ENCODE measurements around the gene MAP4K3. TPM values are rescaled to one million over a fixed set of nuclear protein-coding genes. Genes with fewer than 3 reads are reported as not detected.

The MAP4K3 gene
- total and polyA plus RNA-seq, 8 donors, result 8.2 to 23.1 (median 16.3) TPM

DNA sequence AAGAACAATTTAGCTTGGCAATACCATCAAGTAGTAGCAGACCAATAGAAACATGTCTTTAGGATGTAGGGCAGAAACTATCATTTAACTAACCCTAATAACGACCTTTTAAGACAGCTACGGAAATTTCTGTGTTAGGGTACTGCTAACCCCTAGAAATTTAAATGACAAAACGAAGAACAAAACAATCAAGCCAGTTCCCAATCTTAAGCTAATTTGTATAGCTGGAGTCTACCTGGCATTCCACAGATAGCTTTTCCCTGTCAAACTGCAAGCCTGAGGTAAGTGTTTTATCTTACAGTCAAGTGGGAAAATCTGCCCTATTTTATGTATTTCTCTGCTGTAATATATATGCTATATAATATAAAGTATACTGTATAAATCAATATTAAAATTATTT is 155.7 kb downstream of the MAP4K3 start:
- intact Hi-C loops (cut with DNase I), result no loop called here

GRCh38 chr2:39275016-39275415 is 162.1 kb downstream of the MAP4K3 start:
- Histone ChIP-seq H3K36me3 (peaks cover 0 to 50% (median 12%) of the 10 kb centered on the region in 3 donors), H3K27ac (no peak overlapping the region), H3K4me3 (no peak overlapping the region), H3K27me3 (no peaks in the 10 kb centered on the region), H3K4me1 (no peaks in the 10 kb centered on the region), H3K9me3 (no peaks in the 10 kb centered on the region)
- ATAC-seq, result no peak
- no peak for DNase-seq
- 95 to 98% methylated on average over 1 of the region's 1 CpG for WGBS, 2 donors
- intact Hi-C loops (cut with DNase I), result no loop called here
- TF ChIP-seq CTCF (IDR thresholded peaks at IDR 0.05), result no peak
- FAIRE-seq, result no peak

More for the DNA sequence above, 155.7 kb downstream of the MAP4K3 start:
- no peaks in the 10 kb centered on the region for H3K9me3 ChIP-seq
- no peaks in the 10 kb centered on the region for H3K4me1 ChIP-seq
- FAIRE-seq, result no peak
- 86 to 89% methylated on average over 3 of the region's 3 CpGs for WGBS, 2 donors
- no peaks in the 10 kb centered on the region for H3K27me3 ChIP-seq
- no peak overlapping the region for H3K27ac ChIP-seq
- no peak for TF ChIP-seq CTCF (IDR thresholded peaks at IDR 0.05)
- DNase-seq, result no peak
- H3K4me3 ChIP-seq, result no peak overlapping the region
- peaks cover 0 to 34% (median 3%) of the 10 kb centered on the region in 3 donors for H3K36me3 ChIP-seq
- ATAC-seq, result no peak

- FAIRE-seq (no peak), DNase-seq (no peak), ATAC-seq (no peak)
- H3K4me3 ChIP-seq, result no peak overlapping the region
- H3K27ac ChIP-seq, result no peak overlapping the region
- 91 to 94% methylated on average over 3 of the region's 3 CpGs for WGBS, 2 donors
- H3K36me3 ChIP-seq, result peaks cover 0 to 24% (median 0%) of the 10 kb centered on the region in 3 donors
- no peaks in the 10 kb centered on the region for H3K9me3 ChIP-seq
- no peak for TF ChIP-seq CTCF (IDR thresholded peaks at IDR 0.05)
- H3K27me3 ChIP-seq, result no peaks in the 10 kb centered on the region
- intact Hi-C loops (cut with DNase I), result no loop called here
- no peaks in the 10 kb centered on the region for H3K4me1 ChIP-seq
These were observed 167.1 kb downstream of the MAP4K3 start for GRCh38 chr2:39269941-39270340.

DNA sequence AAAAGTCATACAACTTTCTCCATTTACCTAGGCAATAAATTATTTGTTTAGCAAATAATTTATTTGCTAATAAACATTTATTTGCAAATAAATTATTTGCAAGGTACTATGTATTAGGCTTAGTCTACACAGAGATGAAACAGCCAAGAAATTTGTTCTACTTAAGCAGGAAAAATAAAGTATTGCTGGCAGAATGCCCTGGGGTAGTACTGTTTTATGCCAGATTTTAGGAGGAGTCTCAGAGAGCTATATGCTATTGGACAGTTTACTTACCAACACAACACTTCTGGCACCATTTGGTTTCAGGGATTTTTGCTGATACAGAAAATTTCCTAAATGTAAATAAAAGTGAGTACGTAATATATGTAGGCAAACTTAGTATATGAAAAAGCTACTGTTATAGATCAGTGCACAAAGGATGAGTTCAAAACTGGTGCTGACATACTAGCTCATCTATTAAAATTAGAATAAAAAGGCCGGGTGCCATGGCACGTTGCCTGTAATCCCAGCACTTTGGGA is 170.1 kb downstream of the MAP4K3 start:
- no peak for ATAC-seq
- Histone ChIP-seq H3K4me3 (no peak overlapping the region), H3K36me3 (peaks cover 0 to 16% (median 0%) of the 10 kb centered on the region in 3 donors), H3K27ac (no peak overlapping the region), H3K9me3 (no peaks in the 10 kb centered on the region), H3K4me1 (no peaks in the 10 kb centered on the region), H3K27me3 (no peaks in the 10 kb centered on the region)
- TF ChIP-seq CTCF (IDR thresholded peaks at IDR 0.05), result no peak
- WGBS, 2 donors, result 93 to 98% methylated on average over 3 of the region's 3 CpGs
- intact Hi-C loops (cut with DNase I), result no loop called here
- FAIRE-seq, result no peak
- DNase-seq, result no peak

DNA sequence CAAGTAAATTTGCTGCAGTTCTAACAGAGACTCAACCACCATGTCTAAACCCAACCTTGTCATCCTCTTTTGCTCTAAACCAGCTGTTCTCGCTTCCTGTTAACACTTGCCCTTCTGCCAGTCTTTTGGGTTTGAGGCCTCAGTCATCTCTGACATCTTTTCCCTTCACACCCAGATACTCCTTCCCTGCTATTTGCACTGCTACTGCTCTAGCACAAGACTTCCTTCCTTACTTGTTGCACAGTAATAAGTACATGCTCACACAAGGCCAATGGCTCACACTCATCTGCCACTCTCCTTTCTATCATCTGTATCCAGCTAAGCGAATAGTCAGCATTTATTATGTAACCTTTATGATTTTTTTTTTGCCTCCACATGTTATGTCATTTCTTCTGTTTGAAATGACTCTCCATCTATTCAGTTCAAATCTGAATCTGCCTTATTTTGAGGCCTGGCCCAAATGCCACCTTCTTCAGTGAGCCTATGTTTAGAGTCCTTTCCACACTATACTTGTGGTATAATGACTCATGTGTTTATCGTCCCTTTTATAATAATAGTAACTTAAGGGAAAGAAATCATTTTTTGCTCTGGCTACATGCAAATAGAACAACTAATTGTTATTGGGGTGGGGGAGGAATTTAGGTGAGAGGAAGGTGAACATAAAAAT is 170.8 kb downstream of the MAP4K3 start:
- Histone ChIP-seq H3K36me3 (peaks cover 0 to 9% (median 0%) of the 10 kb centered on the region in 3 donors), H3K27me3 (no peaks in the 10 kb centered on the region), H3K4me1 (no peaks in the 10 kb centered on the region), H3K4me3 (no peak overlapping the region), H3K9me3 (no peaks in the 10 kb centered on the region), H3K27ac (no peak overlapping the region)
- TF ChIP-seq CTCF (IDR thresholded peaks at IDR 0.05), result no peak
- FAIRE-seq, result no peak
- WGBS, 2 donors, result 96 to 97% methylated on average over 3 of the region's 3 CpGs
- intact Hi-C loops (cut with DNase I), result no loop called here
- DNase-seq, result no peak
- no peak for ATAC-seq

Data from pancreas (tissue), 10 donors.